GM19351 (cell line): Measurements from ENCODE around the gene CLMN.
"Not testable (repeated sequence)": the region's sequence is repeated elsewhere in the genome, so short reads cannot be mapped to it uniquely, and the experiment has no call there.

ENCODE experiments used
- ATAC-seq: cut with Tn5 transposase; IDR thresholded peaks from one replicate; pipeline ENCODE4 v1.9.1; 2021; ENCODE audit warnings: mild to moderate bottlenecking, moderate library complexity; ENCODE audit not compliant: unreplicated experiment

CLMN gene

GRCh38 chr14:95201745-95202144 lies 118.0 kb downstream of the CLMN start:
- ATAC-seq, result not testable (repeated sequence)

GRCh38 chr14:95200404-95200803 lies 119.3 kb downstream of the CLMN start:
- ATAC-seq, result no peak

- ATAC-seq, result no peak
Measured at GRCh38 chr14:95199298-95199983, 120.3 kb downstream of the CLMN start.

GRCh38 chr14:95198320-95198719 lies 121.4 kb downstream of the CLMN start:
- ATAC-seq, result no peak

GRCh38 chr14:95197551-95197950 lies 122.2 kb downstream of the CLMN start:
- ATAC-seq, result no peak

GRCh38 chr14:95196826-95197545 lies 122.7 kb downstream of the CLMN start:
- ATAC-seq, result no peak

GRCh38 chr14:95196268-95196667 lies 123.4 kb downstream of the CLMN start:
- no peak for ATAC-seq

- no peak for ATAC-seq
Measured at GRCh38 chr14:95195031-95195430, 124.7 kb downstream of the CLMN start.

- no peak for ATAC-seq
Measured at GRCh38 chr14:95193081-95193480, 126.6 kb downstream of the CLMN start.

- ATAC-seq, result no peak
Measured at GRCh38 chr14:95192311-95192710, 127.4 kb downstream of the CLMN start.

- ATAC-seq, result no peak
Measured at GRCh38 chr14:95191445-95192199, 128.1 kb downstream of the CLMN start.

GRCh38 chr14:95190857-95191256 lies 128.9 kb downstream of the CLMN start:
- no peak for ATAC-seq

- ATAC-seq, result no peak
Measured at GRCh38 chr14:95190346-95190840, 129.3 kb downstream of the CLMN start.

GRCh38 chr14:95189367-95190132 lies 130.2 kb downstream of the CLMN start:
- no peak for ATAC-seq

- no peak for ATAC-seq
Measured at GRCh38 chr14:95188380-95188779, 131.3 kb downstream of the CLMN start.

GRCh38 chr14:95185767-95186392 lies 133.8 kb downstream of the CLMN start:
- no peak for ATAC-seq

- no peak for ATAC-seq
Measured at GRCh38 chr14:95185033-95185766, 134.5 kb downstream of the CLMN start.

GRCh38 chr14:95184413-95184790 lies 135.3 kb downstream of the CLMN start:
- no peak for ATAC-seq

GRCh38 chr14:95183532-95184412 lies 135.9 kb downstream of the CLMN start:
- ATAC-seq, result no peak
